Neural progenitor cell (in vitro differentiated cells): ENCODE data around the gene CEL.

Experiments
- CTCF ChIP-seq: fragments of 200-600 bp; sonication (generic); IDR thresholded peaks from 2 replicates; pipeline ENCODE4 v1.5.1; 2017; ENCODE audit warnings: antibody characterized with exemption, mild to moderate bottlenecking
- EZH2 ChIP-seq: fragments of 200-600 bp; sonication (generic); IDR thresholded peaks from 2 replicates; pipeline ENCODE4 v1.6.1; 2017; ENCODE audit warnings: antibody characterized with exemption, mild to moderate bottlenecking, moderate library complexity

GRCh38 chr9:133107961-133108793, 46.4 kb downstream of the CEL start:
- TF ChIP-seq CTCF (no peak), EZH2 (no peak)
